Activated gamma-delta T cell (primary cell): Measurements from ENCODE around the gene TMEM52.

Experiments used
- DNase-seq: peaks from one replicate; lab custom pipeline; 2025; lab: John Stamatoyannopoulos, UW

TMEM52 gene

DNA sequence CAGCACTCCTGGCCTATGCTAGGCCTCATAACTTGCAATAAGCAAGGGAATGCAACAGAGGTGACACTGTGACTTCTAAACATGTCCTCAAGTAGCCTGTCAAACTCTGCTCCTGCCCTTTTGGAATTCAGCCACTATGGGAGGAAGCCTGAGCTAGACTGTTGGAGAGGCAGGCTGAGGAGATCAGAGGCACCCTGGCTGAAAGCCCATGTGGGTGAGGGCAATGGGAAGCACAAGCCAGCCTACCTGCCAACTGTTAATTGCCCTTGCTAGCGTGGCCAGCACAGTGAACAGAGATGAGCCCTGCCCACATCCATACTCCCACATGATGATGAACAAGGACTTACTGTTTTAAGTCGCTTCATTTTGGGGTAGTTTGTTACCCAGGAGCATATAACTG, 45.9 kb downstream of the TMEM52 start:
- DNase-seq, result no peak

- no peak for DNase-seq
These were observed 46.6 kb downstream of the TMEM52 start for GRCh38 chr1:1872329-1872994.

DNA sequence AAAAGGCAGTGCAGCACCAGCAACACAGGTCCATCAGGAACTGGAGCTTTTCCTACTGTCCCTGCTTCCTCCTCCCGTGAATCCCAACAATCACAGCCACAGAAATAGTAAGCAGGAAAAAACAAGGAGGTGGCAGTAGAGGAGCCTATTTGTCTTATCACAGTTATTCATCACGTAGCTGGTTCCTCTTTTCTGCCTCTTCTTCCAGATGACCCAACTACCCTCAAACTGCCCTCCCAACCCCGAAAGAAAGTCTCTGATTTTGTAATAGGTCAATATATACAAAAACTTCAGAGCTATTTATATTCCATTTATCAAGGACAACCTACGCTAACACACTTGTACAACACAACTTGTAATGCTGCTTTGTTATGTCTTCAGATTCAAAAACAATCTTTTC, 49.6 kb downstream of the TMEM52 start:
- DNase-seq, result no peak
